ENCODE data around the gene RASSF7.
A peak's percentile ranks its signal among the peaks of the same experiment; 100 is the strongest.
"Not testable (repeated sequence)": the region's sequence is repeated elsewhere in the genome, so short reads cannot be mapped to it uniquely, and the experiment has no call there.

The RASSF7 gene

GRCh38 chr11:560305-561147 lies at the start of gene RASSF7, which contains the start of gene LMNTD2:
RASSF7 (plus strand) TSS chr11:560970; CDS start chr11:561769, 799 bp downstream.
LMNTD2 (minus strand) TSS chr11:560738; CDS start chr11:560716, 22 bp downstream.
- DNase-seq (ENCODE audit: low read depth in 2 of 2): peak; percentile 88 to 92

GRCh38 chr11:512761-513595 lies 47.8 kb upstream of the RASSF7 start:
- DNase-seq (ENCODE audit: low read depth in 2 of 2): no peak

- DNase-seq (ENCODE audit: low read depth in 2 of 2): no peak
Measured at GRCh38 chr11:514606-515005, 46.2 kb upstream of the RASSF7 start.

GRCh38 chr11:515131-515530 lies 45.6 kb upstream of the RASSF7 start:
- DNase-seq (ENCODE audit: low read depth in 2 of 2): no peak

GRCh38 chr11:516400-516799 lies 44.4 kb upstream of the RASSF7 start:
- DNase-seq (ENCODE audit: low read depth in 2 of 2): no peak

- not testable (repeated sequence) for DNase-seq (ENCODE audit: low read depth in 2 of 2)
Measured at GRCh38 chr11:516918-517685, 43.7 kb upstream of the RASSF7 start.

- DNase-seq (ENCODE audit: low read depth in 2 of 2): peak; percentile 63 to 76
Measured at GRCh38 chr11:518463-519202, 42.1 kb upstream of the RASSF7 start.

- DNase-seq (ENCODE audit: low read depth in 2 of 2): no peak
Measured at GRCh38 chr11:520428-521176, 40.2 kb upstream of the RASSF7 start.

GRCh38 chr11:521177-521688 lies 39.5 kb upstream of the RASSF7 start:
- no peak for DNase-seq (ENCODE audit: low read depth in 2 of 2)

GRCh38 chr11:526192-526591 lies 34.6 kb upstream of the RASSF7 start:
- no peak for DNase-seq (ENCODE audit: low read depth in 2 of 2)

- no peak for DNase-seq (ENCODE audit: low read depth in 2 of 2)
Measured at GRCh38 chr11:528166-528814, 32.5 kb upstream of the RASSF7 start.

- DNase-seq (ENCODE audit: low read depth in 2 of 2): no peak
Measured at GRCh38 chr11:528815-529727, 31.7 kb upstream of the RASSF7 start.

GRCh38 chr11:529728-530411 lies 30.9 kb upstream of the RASSF7 start:
- DNase-seq (ENCODE audit: low read depth in 2 of 2): no peak

GRCh38 chr11:530960-531831 lies 29.6 kb upstream of the RASSF7 start:
- DNase-seq (ENCODE audit: low read depth in 2 of 2): no peak

GRCh38 chr11:531919-532526 lies 28.7 kb upstream of the RASSF7 start:
- no peak for DNase-seq (ENCODE audit: low read depth in 2 of 2)

- no peak for DNase-seq (ENCODE audit: low read depth in 2 of 2)
Measured at GRCh38 chr11:532527-532985, 28.2 kb upstream of the RASSF7 start.

Data from stimulated activated CD8-positive, alpha-beta memory T cell treated with anti-CD3 and anti-CD28 coated beads, Interleukin-15, amount 100 ng/mL, for 4 hours (primary cell).